Colon (tissue), 2 donors: ENCODE results near the gene PHRF1.

Source experiments
- FAIRE-seq: peaks from 2 replicates; lab custom pipeline; 2012; peaks lifted over from hg19 to GRCh38; lab: Jason Lieb, UNC
- donor health status: control.
- donor health status: control.

PHRF1 gene

GRCh38 chr11:575313-575995 lies 816 bp upstream of the PHRF1 start:
- FAIRE-seq, result no peak

DNA sequence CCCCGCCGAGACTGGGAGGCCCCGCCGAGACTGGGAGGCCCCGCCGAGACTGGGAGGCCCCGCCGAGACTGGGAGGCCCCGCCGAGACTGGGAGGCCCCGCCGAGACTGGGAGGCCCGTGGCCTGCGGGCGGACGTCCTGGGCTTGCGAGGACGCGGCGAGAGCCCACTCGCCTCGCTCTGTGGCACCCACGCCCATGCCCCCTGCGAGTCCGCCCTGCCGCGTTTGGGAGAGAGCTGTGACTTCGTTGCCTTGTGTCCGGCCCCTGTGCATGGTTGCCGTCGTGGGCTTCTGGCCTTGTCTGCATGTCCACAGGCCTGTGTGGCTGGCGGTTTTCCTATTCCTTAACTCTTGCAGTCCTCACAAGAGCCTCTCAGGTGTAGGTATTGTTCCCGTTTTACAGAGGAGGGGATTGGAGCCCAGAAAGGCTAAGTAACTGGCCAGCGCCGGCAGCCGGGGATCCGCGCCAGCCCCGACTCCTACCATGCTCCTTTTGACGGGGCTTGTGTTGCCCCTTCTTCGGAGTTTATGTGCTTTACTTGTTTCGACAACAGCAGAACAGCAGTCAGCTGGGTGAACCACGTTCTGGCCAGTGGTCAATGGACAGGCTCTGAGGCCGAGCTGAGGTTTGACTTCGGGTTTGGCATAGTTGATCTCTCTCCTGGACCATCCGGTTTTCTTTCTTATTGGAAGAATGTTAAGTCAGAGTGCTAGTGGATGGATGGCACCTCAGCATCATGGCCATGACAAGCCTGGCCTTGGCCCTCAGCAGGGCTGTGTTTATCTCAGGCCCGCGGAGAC lies 741 bp downstream of the PHRF1 start:
- no peak for FAIRE-seq

GRCh38 chr11:577611-577894 lies 1.3 kb downstream of the PHRF1 start:
- FAIRE-seq, result no peak

- no peak for FAIRE-seq
Observed at GRCh38 chr11:578276-579035, 2.2 kb downstream of the PHRF1 start.

GRCh38 chr11:579830-580601 lies 3.7 kb downstream of the PHRF1 start:
- FAIRE-seq, result no peak

- no peak for FAIRE-seq
Observed at GRCh38 chr11:581342-581741, 5.1 kb downstream of the PHRF1 start.

GRCh38 chr11:581752-582151 lies 5.5 kb downstream of the PHRF1 start:
- FAIRE-seq, result no peak

- FAIRE-seq, result no peak
Observed at GRCh38 chr11:584287-584686, 8.0 kb downstream of the PHRF1 start.

- FAIRE-seq, result no peak
Observed at GRCh38 chr11:586376-587316, 10.4 kb downstream of the PHRF1 start.

GRCh38 chr11:587546-587945 lies 11.3 kb downstream of the PHRF1 start:
- FAIRE-seq, result no peak

- FAIRE-seq, result no peak
Observed at GRCh38 chr11:587978-588380, 11.7 kb downstream of the PHRF1 start.

DNA sequence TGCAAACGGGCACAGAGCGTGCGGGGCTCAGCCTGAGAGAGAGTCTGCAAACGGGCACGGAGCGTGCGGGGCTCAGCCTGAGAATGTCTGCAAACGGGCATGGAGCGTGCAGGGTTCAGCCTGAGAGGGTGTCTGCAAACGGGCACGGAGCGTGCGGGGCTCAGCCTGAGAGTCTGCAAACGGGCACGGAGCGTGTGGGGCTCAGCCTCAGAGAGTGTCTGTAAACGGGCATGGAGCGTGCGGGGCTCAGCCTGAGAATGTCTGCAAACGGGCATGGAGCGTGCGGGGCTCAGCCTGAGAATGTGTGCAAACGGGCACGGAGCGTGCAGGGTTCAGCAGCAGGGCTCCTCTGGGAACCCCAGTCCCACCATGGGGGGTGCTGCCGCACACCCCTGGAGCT lies 13.5 kb downstream of the PHRF1 start:
- no peak for FAIRE-seq

GRCh38 chr11:590997-591396 lies 14.7 kb downstream of the PHRF1 start:
- no peak for FAIRE-seq

DNA sequence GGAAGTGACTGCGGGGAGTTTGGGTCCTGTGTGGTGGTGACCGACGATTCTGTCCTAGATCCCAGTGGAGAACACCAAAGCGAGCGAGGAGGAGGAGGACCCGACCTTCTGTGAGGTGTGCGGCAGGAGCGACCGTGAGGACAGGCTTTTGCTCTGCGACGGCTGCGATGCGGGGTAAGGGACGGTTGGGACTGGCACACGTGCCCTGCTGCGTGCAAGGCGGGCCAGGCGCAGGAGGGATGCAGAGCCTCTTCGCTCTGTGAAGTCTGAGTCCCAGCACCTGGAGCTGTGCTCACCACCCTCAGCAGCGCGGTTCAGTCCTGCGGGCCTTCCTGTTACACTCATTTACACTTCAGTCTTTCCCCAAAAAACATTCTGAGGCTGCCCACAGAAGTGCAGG lies 16.2 kb downstream of the PHRF1 start:
- FAIRE-seq, result no peak

DNA sequence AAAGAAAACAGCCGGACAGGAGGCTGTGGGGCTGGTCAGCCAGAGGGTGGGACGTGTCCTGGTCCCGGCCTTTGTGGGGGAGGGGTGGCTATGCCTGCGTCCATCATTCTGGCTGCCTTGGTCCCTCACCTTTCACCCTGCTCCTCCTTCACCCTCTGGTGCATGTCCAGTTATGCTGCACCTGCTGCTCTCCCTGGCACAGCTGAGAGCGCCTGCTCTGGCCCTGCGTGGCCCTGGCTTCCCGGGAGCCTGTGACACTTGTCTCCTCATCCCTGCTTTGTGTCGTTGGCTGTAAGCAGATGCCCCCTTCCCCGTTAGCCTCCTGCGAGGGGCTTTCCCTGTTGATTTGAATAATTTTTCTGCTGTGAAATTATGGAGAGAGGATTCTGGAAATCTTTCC lies 16.6 kb downstream of the PHRF1 start:
- FAIRE-seq, result no peak

- no peak for FAIRE-seq
Observed at GRCh38 chr11:593347-593746, 17.1 kb downstream of the PHRF1 start.

DNA sequence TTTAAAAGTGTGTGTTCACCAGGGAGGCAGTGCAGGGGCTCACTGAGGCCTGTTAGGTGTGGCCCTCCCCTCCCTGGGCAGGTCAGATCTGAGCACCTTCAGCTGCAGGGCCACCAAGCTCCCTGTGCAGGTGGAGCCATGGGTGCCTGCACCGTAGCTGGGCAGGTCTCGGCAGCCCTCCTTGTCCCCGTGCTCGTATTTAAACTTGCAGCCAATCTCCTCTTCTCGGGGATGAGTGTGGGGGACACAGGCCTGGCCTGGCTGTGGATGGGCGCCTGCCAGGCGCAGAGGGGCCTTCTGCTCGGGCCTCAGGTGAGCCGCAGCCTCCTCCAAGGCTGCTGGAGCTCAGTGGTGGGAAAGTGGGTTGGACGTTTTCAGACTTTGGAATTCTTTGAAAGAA lies 19.1 kb downstream of the PHRF1 start:
- FAIRE-seq, result no peak

DNA sequence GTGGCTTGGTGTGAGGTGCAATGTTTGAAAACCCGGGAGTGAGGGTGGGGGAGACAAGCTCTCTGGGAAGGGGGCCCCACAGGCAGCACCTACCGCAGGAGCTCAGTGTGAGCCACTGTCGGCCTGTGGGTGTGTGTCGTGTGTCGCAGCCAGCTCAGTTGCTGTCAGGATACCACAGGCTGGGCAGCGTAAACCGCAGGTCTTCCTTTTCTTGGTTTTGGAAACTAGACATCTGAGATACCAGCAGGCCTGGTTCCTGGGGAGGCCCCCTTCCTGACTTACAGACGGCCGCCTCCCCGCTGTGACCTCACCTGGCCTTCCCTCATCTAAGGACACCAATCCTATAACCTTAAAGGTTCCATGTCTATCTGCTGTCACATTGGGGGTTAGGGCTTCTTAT lies 20.1 kb downstream of the PHRF1 start:
- no peak for FAIRE-seq

- FAIRE-seq, result no peak
Observed at GRCh38 chr11:597166-597725, 21.0 kb downstream of the PHRF1 start.

DNA sequence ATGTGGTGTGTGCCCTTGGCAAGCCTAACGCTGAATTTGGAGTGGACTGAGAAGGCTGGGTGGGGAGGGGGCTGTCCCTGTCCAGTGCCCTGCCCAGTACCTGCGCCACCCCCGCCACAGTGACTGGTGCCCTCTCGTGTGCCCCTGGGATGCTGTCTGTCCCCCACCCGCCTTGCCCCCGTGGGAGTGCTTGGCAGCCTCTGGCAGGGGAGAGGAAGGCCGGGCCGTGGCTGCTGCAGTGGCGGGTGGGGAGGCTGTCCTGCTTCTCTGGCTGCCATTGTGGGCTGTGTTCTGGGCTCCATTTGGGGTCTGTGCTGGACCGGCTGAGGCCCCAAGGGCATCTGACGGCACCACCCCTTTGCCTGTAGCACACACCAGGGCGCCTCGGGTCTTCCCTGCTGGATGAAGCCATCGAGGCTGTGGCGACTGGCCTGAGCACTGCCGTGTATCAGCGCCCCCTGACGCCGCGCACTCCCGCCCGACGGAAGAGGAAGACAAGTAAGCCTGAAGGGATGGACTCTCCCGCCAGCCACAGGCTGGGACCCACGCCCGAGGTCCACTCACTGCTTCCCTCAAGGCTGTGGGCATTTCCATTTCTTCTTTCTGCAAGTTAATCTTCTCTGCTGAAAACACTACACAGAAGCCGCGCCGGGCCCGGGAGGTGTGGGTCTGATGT lies 21.9 kb downstream of the PHRF1 start:
- FAIRE-seq, result no peak
